Stimulated activated CD8-positive, alpha-beta memory T cell treated with anti-CD3 and anti-CD28 coated beads, Interleukin-4, amount 100 ng/mL, for 1 hour (primary cell): ENCODE data around the gene METTL4.

Experiments used
- DNase-seq, 2 donors: peaks; one replicate each; pipeline ENCODE4 v3.0.0-alpha.2; 2020; ENCODE audit warnings: low read depth in 2 of 2, low spot score in 1 of 2

The METTL4 gene, protein sequence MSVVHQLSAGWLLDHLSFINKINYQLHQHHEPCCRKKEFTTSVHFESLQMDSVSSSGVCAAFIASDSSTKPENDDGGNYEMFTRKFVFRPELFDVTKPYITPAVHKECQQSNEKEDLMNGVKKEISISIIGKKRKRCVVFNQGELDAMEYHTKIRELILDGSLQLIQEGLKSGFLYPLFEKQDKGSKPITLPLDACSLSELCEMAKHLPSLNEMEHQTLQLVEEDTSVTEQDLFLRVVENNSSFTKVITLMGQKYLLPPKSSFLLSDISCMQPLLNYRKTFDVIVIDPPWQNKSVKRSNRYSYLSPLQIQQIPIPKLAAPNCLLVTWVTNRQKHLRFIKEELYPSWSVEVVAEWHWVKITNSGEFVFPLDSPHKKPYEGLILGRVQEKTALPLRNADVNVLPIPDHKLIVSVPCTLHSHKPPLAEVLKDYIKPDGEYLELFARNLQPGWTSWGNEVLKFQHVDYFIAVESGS

DNA sequence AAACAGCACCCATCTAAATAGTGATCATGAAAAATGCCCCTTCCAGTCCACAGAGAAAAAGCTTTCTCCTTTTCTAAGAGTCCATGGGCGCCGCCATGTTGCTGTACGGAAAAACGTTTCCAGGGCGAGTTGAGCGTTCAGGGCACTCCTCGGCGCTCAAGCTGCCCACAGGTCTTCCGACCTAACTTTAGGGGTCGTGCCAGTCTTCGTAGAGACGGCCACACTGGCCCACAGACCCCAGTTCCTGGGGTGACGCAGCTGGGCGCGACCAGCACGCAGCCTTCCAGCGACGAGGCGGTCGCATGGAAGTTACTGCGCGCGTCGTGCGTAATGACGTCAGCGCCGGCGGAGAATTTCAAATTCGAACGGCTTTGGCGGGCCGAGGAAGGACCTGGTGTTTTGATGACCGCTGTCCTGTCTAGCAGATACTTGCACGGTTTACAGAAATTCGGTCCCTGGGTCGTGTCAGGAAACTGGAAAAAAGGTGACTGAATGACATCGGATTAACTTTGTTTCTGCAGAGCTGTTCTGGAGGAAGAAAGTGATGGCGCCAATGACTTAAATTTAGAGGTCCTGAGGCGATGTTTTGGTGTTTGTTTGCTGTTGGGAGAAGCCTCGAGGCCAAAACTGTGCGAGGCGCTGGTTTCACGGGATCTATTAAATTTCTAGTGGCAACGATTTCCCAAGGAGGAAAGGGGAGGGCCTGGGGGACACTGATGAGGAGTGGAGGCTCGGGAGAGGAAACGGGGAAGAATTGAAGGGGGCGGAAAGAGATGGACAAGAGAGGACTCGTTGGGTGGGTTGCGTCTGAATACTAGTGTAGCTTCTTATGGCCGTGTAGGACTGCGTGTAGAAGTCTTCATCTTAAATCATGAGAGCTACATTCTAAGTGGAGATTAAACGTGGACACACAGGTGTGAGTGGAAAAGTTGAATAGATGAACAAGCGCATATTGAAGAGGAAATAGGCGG lies at the start of gene METTL4, which contains the start of gene NDC80:
METTL4 (minus strand) TSS at position 306 of the 971 bp plus-strand sequence. CDS start 4,289 bp downstream, outside the sequence.
NDC80 (plus strand) TSS at position 358 of the 971 bp plus-strand sequence. CDS start 1,429 bp downstream, outside the sequence.
- peak; percentile 67 to 75 for DNase-seq

DNA sequence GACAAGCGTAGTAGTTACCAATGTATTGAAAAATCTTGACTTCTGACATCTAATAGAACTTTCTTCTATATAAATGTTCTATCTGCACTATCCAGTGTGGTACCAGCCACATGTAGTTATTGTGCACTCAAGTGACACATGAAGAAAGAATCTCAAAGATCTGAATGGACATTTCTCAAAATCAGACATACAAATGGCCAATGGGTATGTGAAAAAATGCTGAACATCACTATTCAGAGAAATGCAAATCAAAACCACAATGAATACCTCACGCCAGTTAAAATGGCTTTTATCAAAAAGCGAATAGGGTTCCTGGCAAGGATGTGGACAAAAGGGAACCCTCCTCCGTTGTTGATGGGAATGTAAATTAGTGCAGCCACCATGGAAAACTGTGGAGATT lies 46.7 kb upstream of the METTL4 start:
- DNase-seq, result no peak

DNA sequence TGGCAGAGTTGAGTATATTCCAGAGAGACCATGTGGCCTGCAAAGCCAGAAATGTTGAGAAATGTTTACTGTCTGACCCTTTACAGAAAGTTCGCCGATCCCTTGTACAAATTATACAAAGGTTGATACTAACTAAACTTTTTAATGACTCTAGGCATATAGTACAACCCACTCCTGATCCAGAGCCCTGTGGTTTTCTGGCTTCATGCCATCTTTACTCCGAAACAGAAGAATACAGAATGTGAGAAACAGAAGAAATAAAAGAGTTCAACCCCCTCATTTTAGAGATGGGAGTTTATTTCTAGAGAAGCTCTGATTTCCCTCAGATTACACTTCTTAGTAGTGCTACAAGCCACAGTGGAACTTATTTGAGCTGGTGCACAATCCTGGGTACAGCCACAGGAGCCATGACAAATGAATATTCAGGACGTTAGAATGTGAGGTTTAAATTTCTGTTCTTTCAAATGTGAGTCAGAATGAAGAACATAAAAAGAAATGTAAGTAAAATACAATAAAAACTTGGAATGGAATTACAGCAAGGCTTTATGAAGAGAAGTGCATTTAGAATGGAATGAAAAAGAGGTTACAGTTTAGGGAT lies 46.2 kb upstream of the METTL4 start:
- no peak for DNase-seq

GRCh38 chr18:2612996-2613395 lies 41.7 kb upstream of the METTL4 start:
- DNase-seq, result no peak

- no peak for DNase-seq
Measured at GRCh38 chr18:2610549-2610948, 39.2 kb upstream of the METTL4 start.

DNA sequence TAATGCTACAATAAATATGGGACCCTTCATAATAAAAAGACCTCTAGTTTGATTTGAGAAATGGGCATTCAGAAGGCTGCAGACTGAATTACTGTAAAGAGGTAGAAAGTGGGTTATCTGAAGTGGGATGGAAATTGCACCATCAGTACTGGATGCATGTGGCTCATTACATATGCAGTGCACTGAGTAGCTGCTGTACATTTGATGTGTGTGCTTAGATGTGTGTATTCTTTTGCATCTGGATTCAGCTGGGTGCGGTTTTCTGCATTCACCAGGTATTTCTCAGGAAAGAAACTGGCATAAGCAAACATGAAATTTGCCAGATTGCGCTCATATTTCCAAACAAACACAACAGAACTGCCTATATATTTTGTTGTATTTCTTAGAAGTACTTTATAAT lies 38.3 kb upstream of the METTL4 start:
- no peak for DNase-seq

GRCh38 chr18:2606335-2606734 lies 35.0 kb upstream of the METTL4 start:
- DNase-seq, result no peak

DNA sequence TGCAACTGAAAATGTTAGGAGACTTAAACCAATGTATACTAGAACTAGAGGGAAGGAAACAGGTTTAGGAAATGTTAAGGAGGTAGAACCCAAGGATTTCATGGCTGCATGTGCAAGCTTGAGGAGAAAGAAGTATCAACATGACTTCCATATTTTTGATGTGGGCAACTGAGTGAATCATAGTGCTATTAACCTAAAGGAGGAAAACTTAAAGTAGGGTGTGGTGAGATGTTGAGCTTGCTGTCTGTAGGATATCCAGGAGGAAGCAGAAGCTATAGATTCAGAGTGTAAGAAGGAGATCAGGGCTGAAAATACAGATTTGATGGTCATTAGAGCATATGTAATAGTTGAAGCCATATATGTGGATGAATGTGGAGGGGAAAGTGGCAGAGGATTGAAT lies 31.5 kb upstream of the METTL4 start:
- no peak for DNase-seq

DNA sequence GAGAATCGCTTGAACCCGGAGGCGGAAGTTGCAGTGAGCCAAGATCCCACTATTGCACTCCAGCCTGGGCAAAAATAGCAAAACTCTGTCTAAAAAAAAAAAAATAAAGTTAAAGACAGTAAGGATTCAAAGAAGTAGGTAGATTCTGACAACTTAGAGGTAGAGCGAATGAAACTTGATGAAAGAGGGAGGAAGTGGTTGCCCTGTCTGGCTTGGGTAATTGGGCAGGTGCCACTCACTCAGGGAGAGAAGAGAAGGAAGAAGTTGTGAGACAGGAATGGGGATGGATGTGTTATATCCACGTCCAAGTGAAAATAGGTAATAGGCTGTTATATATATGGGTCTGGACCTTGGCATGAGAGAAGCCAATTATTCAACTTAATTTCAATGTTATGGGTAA lies 26.3 kb upstream of the METTL4 start:
- no peak for DNase-seq

- DNase-seq, result no peak
Measured at GRCh38 chr18:2590303-2590702, 19.0 kb upstream of the METTL4 start.

GRCh38 chr18:2589345-2590068 lies 18.2 kb upstream of the METTL4 start:
- no peak for DNase-seq

GRCh38 chr18:2588666-2589344 lies 17.5 kb upstream of the METTL4 start:
- no peak for DNase-seq

DNA sequence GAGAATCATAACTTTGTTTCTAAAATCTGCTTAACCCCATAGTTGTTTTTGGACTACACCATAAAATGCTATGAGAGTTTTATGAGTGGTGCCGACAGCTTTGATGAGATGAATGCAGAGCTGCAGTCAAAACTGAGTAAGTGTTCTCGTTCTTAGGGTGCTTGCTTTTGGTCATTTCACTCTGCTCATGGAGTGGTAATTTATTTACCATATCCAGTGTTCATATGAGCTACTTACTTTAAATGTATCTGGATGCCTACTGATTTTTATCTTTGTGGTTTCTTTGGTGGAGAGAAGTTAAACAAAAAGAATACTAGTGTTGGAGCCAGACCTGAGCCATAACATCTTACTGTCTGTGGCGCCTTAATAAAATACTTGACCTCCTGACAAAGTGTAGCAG lies 16.5 kb upstream of the METTL4 start:
- no peak for DNase-seq

GRCh38 chr18:2573408-2573807 lies 2.1 kb upstream of the METTL4 start:
- DNase-seq, result no peak

- DNase-seq, result no peak
Measured at GRCh38 chr18:2572892-2573291, 1.6 kb upstream of the METTL4 start.

DNA sequence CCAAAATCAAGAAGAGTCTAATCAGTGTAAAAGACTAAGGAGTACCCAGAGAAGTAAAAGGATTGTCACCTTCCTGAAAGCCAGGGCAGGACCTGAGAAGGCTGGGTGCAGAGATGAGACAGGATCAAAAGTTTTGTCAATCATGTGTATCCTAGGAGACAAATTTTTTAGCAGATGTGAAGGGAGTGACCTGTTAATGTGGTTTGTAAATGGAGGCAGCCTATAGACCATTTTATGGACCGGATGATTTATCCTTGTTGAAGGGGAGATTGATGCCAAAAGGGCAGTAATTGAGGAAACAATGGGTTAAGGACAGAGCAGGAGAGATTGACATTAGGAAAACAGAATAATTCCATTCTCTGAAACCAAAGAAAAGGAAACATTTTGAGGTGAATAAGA lies 865 bp upstream of the METTL4 start:
- DNase-seq, result no peak

GRCh38 chr18:2570772-2571199 lies 519 bp downstream of the METTL4 start:
- DNase-seq, result peak; percentile 29 to 34

DNA sequence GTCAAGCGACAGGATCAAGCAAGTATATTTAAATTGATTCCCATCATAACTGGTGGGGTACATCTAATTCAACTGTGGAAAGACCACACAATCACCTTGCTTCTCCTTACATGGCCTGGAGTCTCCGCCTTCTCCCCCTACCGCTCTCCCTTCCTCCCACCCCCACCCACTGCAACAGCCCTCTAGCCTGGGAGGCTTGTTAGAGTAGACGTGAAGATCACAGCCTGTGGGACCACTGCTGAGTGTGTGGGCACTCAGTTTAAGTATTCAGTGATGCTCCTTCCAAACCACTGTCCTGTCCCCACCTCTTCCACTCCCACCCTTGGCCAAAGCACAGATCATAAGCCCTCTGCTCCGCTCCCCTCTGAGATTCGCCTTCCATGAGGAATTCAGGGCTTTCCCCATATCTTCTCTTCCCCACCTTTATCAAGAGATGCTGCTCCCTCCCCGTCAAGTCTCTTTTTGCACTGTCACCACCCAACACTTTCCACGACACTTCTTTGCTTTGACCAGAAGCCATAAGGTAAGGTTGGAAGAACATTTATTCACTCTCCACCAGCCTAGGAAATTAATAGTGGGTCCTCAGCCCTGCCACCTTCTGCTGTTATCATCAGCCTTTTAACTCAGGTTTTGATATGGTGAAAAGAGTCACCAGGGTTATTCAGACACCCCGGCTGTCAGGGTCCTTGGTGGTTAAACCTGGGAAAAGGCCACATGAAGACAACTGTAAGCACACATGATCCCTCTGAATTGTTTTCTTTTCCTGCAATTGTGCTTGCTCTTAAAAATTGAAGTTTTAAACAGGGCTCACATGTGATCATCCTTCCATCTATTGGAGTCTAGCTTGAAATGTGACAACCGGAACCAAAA lies 1.7 kb downstream of the METTL4 start:
- no peak for DNase-seq

- no peak for DNase-seq
Measured at GRCh38 chr18:2568605-2569004, 2.7 kb downstream of the METTL4 start.
